NCI-H345 (cell line): ENCODE results near the gene GARIN5A.

ENCODE experiments used
- DNase-seq: peaks from one replicate; lab custom pipeline; 2025; lab: John Stamatoyannopoulos, UW

Gene GARIN5A

GRCh38 chr19:50417111-50418081 is 59.3 kb downstream of the GARIN5A start:
- no peak for DNase-seq
